H1 (cell line): ENCODE data around the gene SMU1. TPM values are rescaled to one million over a fixed set of nuclear protein-coding genes. Genes with fewer than 3 reads are reported as not detected.

Experiments used
- CTCF ChIA-PET: fragments of 300-600 bp; sonication (Branson Sonifier 250); formaldehyde crosslinking; loops from one replicate; lab custom pipeline; 2021; ENCODE audit not compliant: partially characterized antibody; lab: Charles Lee
- POLR2A ChIA-PET: fragments of 300-600 bp; sonication (Branson Sonifier 250); formaldehyde crosslinking; loops from one replicate; lab custom pipeline; 2021; ENCODE audit warnings: inconsistent platforms; ENCODE audit not compliant: partially characterized antibody; lab: Charles Lee
- DNase-seq, 2 experiments: peaks; one replicate each; pipeline versions ENCODE4 v3.0.0 to v3.0.0-alpha.2; 2010 to 2022; ENCODE audit warnings: low spot score in 2 of 2, low read depth in 1 of 2, mixed read lengths in 1 of 2
- FAIRE-seq: peaks from 2 replicates; lab custom pipeline; 2011; peaks lifted over from hg19 to GRCh38; lab: Jason Lieb, UNC
- H2AFZ ChIP-seq: 2 replicates; pipeline ENCODE4 v1.8.1; 2012; ENCODE audit warnings: low read length, inconsistent platforms
- H2AK5ac ChIP-seq: 2 replicates; pipeline ENCODE4 v1.6.1; 2013; ENCODE audit warnings: low read depth, low read length
- H2BK120ac ChIP-seq: replicated peaks from 2 replicates; pipeline ENCODE3; 2013; ENCODE audit warnings: low read depth, low read length, inconsistent platforms
- H2BK12ac ChIP-seq: 2 replicates; pipeline ENCODE4 v1.6.1; 2013; ENCODE audit warnings: low read depth, low read length
- H2BK15ac ChIP-seq: 2 replicates; pipeline ENCODE4 v1.6.1; 2013; ENCODE audit warnings: low read length
- H2BK20ac ChIP-seq: 2 replicates; pipeline ENCODE4 v1.6.1; 2013; ENCODE audit warnings: low read length
- H2BK5ac ChIP-seq: 2 replicates; pipeline ENCODE4 v1.6.1; 2013; ENCODE audit warnings: low read depth, low read length
- H3K14ac ChIP-seq: 2 replicates; pipeline ENCODE4 v1.6.1; 2013; ENCODE audit warnings: inconsistent platforms; ENCODE audit not compliant: insufficient read length
- H3K18ac ChIP-seq: 2 replicates; pipeline ENCODE4 v1.6.1; 2013; ENCODE audit warnings: low read length; ENCODE audit errors: extremely low read depth
- H3K23ac ChIP-seq: 2 replicates; pipeline ENCODE4 v1.6.1; 2013; ENCODE audit warnings: inconsistent platforms; ENCODE audit not compliant: insufficient read length
- H3K23me2 ChIP-seq: 2 replicates; pipeline ENCODE4 v1.6.1; 2013; ENCODE audit warnings: low read depth, low read length
- H3K27ac ChIP-seq: 2 replicates; pipeline ENCODE4 v1.6.1; 2011; ENCODE audit warnings: low read depth, low read length, inconsistent platforms
- H3K27me3 ChIP-seq, 4 experiments: replicated peaks in 1 of 4; 1 replicate in 1 of 4; 2 replicates in 3 of 4; pipeline versions ENCODE4 v1.6.1 to v1.8.1; 2011 to 2013; ENCODE audit warnings: low read length in 3 of 4, mild to moderate bottlenecking in 3 of 4, inconsistent platforms in 2 of 4, mixed read lengths in 2 of 4, moderate library complexity in 1 of 4; ENCODE audit not compliant: control insufficient read depth in 3 of 4, insufficient read depth in 3 of 4; ENCODE audit errors: extremely low read depth in 1 of 4
- H3K36me3 ChIP-seq, 4 experiments: 2 replicates each; pipeline versions ENCODE4 v1.6.1 to v1.8.1; 2011 to 2013; ENCODE audit warnings: mild to moderate bottlenecking in 4 of 4, low read length in 3 of 4, moderate library complexity in 2 of 4, control low read depth in 1 of 4, inconsistent platforms in 1 of 4; ENCODE audit not compliant: insufficient read depth in 4 of 4, control insufficient read depth in 2 of 4
- H3K4ac ChIP-seq: replicated peaks from 2 replicates; pipeline ENCODE3; 2013; ENCODE audit warnings: low read length, low read depth, mixed read lengths, inconsistent platforms; ENCODE audit not compliant: insufficient read length
- H3K4me1 ChIP-seq, 4 experiments: replicated peaks in 1 of 4; 1 replicate in 1 of 4; 2 replicates in 3 of 4; pipeline versions ENCODE4 v1.6.1 to v1.8.1; 2011 to 2013; ENCODE audit warnings: low read length in 3 of 4, inconsistent platforms in 2 of 4, mixed read lengths in 1 of 4; ENCODE audit not compliant: insufficient read depth in 4 of 4, control insufficient read depth in 3 of 4
- H3K4me2 ChIP-seq, 2 experiments: 2 replicates each; pipeline versions ENCODE4 v1.6.1 to v1.8.1; 2011 to 2013; ENCODE audit warnings: low read depth in 2 of 2, low read length in 2 of 2, control low read depth in 1 of 2, inconsistent platforms in 1 of 2, mild to moderate bottlenecking in 1 of 2; ENCODE audit not compliant: insufficient read depth in 1 of 2
- H3K4me3 ChIP-seq, 4 experiments: fragments of 200-600, 300-600 bp in 1 of 4; sonication (generic), shearing (Covaris generic), sonication (Bioruptor Twin) in 1 of 4; 2 replicates each; pipeline versions ENCODE4 v1.5.1 to v1.8.1; 2011 to 2016; ENCODE audit warnings: low read length in 4 of 4, low read depth in 3 of 4, control low read depth in 2 of 4, inconsistent platforms in 2 of 4, mild to moderate bottlenecking in 2 of 4, mixed read lengths in 1 of 4, moderate library complexity in 1 of 4; ENCODE audit not compliant: insufficient read depth in 2 of 4; ENCODE audit errors: extremely low read depth in 1 of 4
- H3K56ac ChIP-seq: replicated peaks from 2 replicates; pipeline ENCODE3; 2013; ENCODE audit warnings: low read depth, mild to moderate bottlenecking, mixed read lengths, low read length, inconsistent platforms; ENCODE audit not compliant: insufficient read length
- H3K79me1 ChIP-seq: 2 replicates; pipeline ENCODE4 v1.6.1; 2013; ENCODE audit warnings: low read depth, low read length, control low read depth
- H3K79me2 ChIP-seq, 2 experiments: 2 replicates each; pipeline versions ENCODE4 v1.6.1 to v1.8.1; 2012 to 2013; ENCODE audit warnings: low read length in 2 of 2, mild to moderate bottlenecking in 2 of 2, inconsistent platforms in 1 of 2; ENCODE audit not compliant: insufficient read depth in 2 of 2, control insufficient read depth in 1 of 2
- H3K9ac ChIP-seq, 4 experiments: replicated peaks in 1 of 4; 1 replicate in 1 of 4; 2 replicates in 3 of 4; pipeline versions ENCODE4 v1.6.1 to v1.8.1; 2011 to 2013; ENCODE audit warnings: low read depth in 3 of 4, low read length in 3 of 4, control low read depth in 2 of 4, mild to moderate bottlenecking in 2 of 4, moderate library complexity in 2 of 4, inconsistent platforms in 1 of 4; ENCODE audit errors: extremely low read depth in 1 of 4
- H3K9me3 ChIP-seq, 2 experiments: 2 replicates each; pipeline versions ENCODE4 v1.6.1 to v1.8.1; 2012 to 2013; ENCODE audit warnings: mild to moderate bottlenecking in 2 of 2, moderate library complexity in 2 of 2, control low read depth in 1 of 2, inconsistent platforms in 1 of 2, low read depth in 1 of 2, low read length in 1 of 2, mixed read lengths in 1 of 2; ENCODE audit not compliant: insufficient read depth in 2 of 2
- H4K20me1 ChIP-seq, 2 experiments: replicated peaks in 1 of 2; 2 replicates each; pipeline versions ENCODE3 to v1.8.1; 2011 to 2013; ENCODE audit warnings: inconsistent platforms in 2 of 2, low read length in 2 of 2, mild to moderate bottlenecking in 1 of 2; ENCODE audit not compliant: insufficient read depth in 2 of 2, control insufficient read depth in 1 of 2
- H4K5ac ChIP-seq: 2 replicates; pipeline ENCODE4 v1.6.1; 2013; ENCODE audit warnings: low read length, low read depth, mixed read lengths, inconsistent platforms; ENCODE audit not compliant: insufficient read length
- H4K8ac ChIP-seq: 2 replicates; pipeline ENCODE4 v1.8.0; 2013; ENCODE audit warnings: mild to moderate bottlenecking, moderate library complexity, low read length, inconsistent platforms; ENCODE audit not compliant: insufficient read depth; ENCODE audit errors: extremely low read depth
- H4K91ac ChIP-seq: replicated peaks from 2 replicates; pipeline ENCODE3; 2013; ENCODE audit warnings: low read length, mixed read lengths, inconsistent platforms; ENCODE audit not compliant: insufficient read length
- BACH1 ChIP-seq: IDR thresholded peaks from 2 replicates; pipeline ENCODE4 v1.6.1; 2012; ENCODE audit warnings: low read length, improper control_type of control experiment
- CBX8 ChIP-seq: fragments of 300-800, 300-1000 bp; sonication (generic); IDR thresholded peaks from 2 replicates; pipeline ENCODE4 v1.7.1; 2016; ENCODE audit warnings: low read depth, low read length, borderline replicate concordance
- CTBP2 ChIP-seq: IDR thresholded peaks from 2 replicates; pipeline ENCODE4 v1.7.0; 2011; ENCODE audit warnings: borderline replicate concordance, mild to moderate bottlenecking, moderate library complexity, mixed read lengths, low read length; ENCODE audit not compliant: insufficient read depth, insufficient read length
- EZH2 ChIP-seq: fragments of 200-600 bp; sonication (generic); IDR thresholded peaks from 2 replicates; pipeline ENCODE4 v1.7.1; 2012; ENCODE audit warnings: low read depth, mild to moderate bottlenecking, moderate library complexity, low read length, inconsistent platforms; ENCODE audit not compliant: severe bottlenecking
- HDAC2 ChIP-seq, 2 experiments: fragments of 300-600 bp in 1 of 2; sonication (generic) in 1 of 2; IDR thresholded peaks; 2 replicates each; pipeline ENCODE4 v1.6.1; 2011 to 2012; ENCODE audit warnings: low read depth in 2 of 2, low read length in 2 of 2, mild to moderate bottlenecking in 2 of 2, moderate library complexity in 2 of 2, borderline replicate concordance in 1 of 2, inconsistent platforms in 1 of 2
- JUND ChIP-seq: IDR thresholded peaks from 2 replicates; pipeline ENCODE4 v1.6.1; 2011; ENCODE audit warnings: mild to moderate bottlenecking, improper control_type of control experiment, low read length
- KDM4A ChIP-seq: IDR thresholded peaks from one replicate; pipeline ENCODE4 v1.7.1; 2012; ENCODE audit warnings: low read depth, mild to moderate bottlenecking, moderate library complexity, low read length, inconsistent platforms; ENCODE audit not compliant: severe bottlenecking
- MAFK ChIP-seq: IDR thresholded peaks from 2 replicates; pipeline ENCODE4 v1.6.1; 2012; ENCODE audit warnings: low read depth, mild to moderate bottlenecking, improper control_type of control experiment, low read length
- POLR2A ChIP-seq, 2 experiments: IDR thresholded peaks; 1 replicate in 1 of 2; 2 replicates in 1 of 2; pipeline ENCODE4 v1.6.1; 2011; ENCODE audit warnings: low read depth in 2 of 2, low read length in 2 of 2, mild to moderate bottlenecking in 2 of 2; ENCODE audit errors: control extremely low read depth in 1 of 2
- POLR2AphosphoS5 ChIP-seq: IDR thresholded peaks from 2 replicates; pipeline ENCODE4 v1.6.1; 2011; ENCODE audit warnings: low read depth, low read length
- RAD21 ChIP-seq, 2 experiments: IDR thresholded peaks in 1 of 2; conservative IDR thresholded peaks in 1 of 2; 2 replicates each; pipeline ENCODE4 v1.6.1; 2011; ENCODE audit warnings: low read depth in 2 of 2, low read length in 2 of 2, improper control_type of control experiment in 1 of 2, inconsistent platforms in 1 of 2, mild to moderate bottlenecking in 1 of 2, moderate library complexity in 1 of 2
- RBBP5 ChIP-seq: IDR thresholded peaks from 2 replicates; pipeline ENCODE4 v1.7.1; 2012; ENCODE audit warnings: low read depth, mild to moderate bottlenecking, inconsistent platforms, low read length, moderate library complexity, borderline replicate concordance
- TBP ChIP-seq: IDR thresholded peaks from 2 replicates; pipeline ENCODE4 v1.6.1; 2011; ENCODE audit warnings: low read depth, low read length, improper control_type of control experiment
- TCF12 ChIP-seq: IDR thresholded peaks from 2 replicates; pipeline ENCODE4 v1.6.1; 2011; ENCODE audit warnings: low read depth, mild to moderate bottlenecking, low read length
- ZNF274 ChIP-seq: IDR thresholded peaks from 2 replicates; pipeline ENCODE4 v1.7.0; 2012; ENCODE audit warnings: low read length, borderline replicate concordance; ENCODE audit errors: extremely low read depth
- WGBS, 2 experiments: shearing (Covaris generic) in 1 of 2; methylation state at CpG; one replicate each; pipeline versions ENCODE4 v1.1.6 to v1.1.7; 2013 to 2015; ENCODE audit warnings: low lambda C conversion rate in 2 of 2, mixed read lengths in 2 of 2, inconsistent platforms in 1 of 2, low coverage in 1 of 2, missing lambda C conversion rate in 1 of 2; ENCODE audit not compliant: insufficient replicate concordance in 2 of 2, insufficient coverage in 1 of 2, insufficient read length in 1 of 2; ENCODE audit errors: extremely low coverage in 1 of 2, missing lambda C conversion rate in 1 of 2; 5-methylcytosine and 5-hydroxymethylcytosine counted together
- polyA plus RNA-seq, 7 experiments: library from polyadenylated mRNA; depleted of rRNA in 3 of 7; stranded (reverse) in 5 of 7; unstranded in 2 of 7; fragments of >200 nt in 5 of 7; fragments of 200-250 nt in 2 of 7; gene quantifications; 1 replicate in 5 of 7; 2 replicates in 1 of 7; 4 replicates in 1 of 7; pipeline versions ENCODE4 v1.2.1 to v1.2.3, GENCODE V29; 2011 to 2013; ENCODE audit warnings: missing spikeins in 2 of 7, mixed read lengths in 2 of 7
- total RNA-seq: library from RNA; stranded (reverse); fragmentation: NEBNext Ultra II Directional; extraction: Animal tissue kit (Norgen Biotek cat#: 25700); gene quantifications from 2 replicates; pipeline ENCODE4 v1.2.1, GENCODE V29; 2021

The SMU1 gene
- total and polyA plus RNA-seq, 2 of the 8 experiments (the other 6 are each of a cell fraction or from before 2014, with no cell fraction given), result 8.4 to 26.0 TPM

DNA sequence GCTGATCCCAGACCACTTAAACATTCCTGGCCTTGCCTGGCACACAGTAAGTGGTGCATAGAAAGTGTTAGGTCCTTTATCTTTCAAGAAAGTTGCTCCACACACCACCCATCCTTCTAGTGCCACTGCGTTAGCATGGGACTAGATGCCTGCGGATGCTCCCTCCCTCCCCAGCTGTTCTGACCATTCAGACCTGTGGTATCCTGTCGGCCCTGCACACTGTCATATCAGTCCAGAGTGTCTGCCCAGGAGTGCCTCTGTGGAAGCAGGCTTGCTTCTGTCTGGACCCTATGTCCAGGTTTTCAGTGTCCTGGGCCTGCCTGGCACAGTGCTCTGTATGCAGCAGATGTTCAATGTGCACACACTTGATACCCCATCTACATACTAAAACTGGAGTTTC lies 38.3 kb upstream of the SMU1 start:
- 94% methylated on average over 3 of the region's 3 CpGs; no CpG with 5 or more reads in 1 of the 2 experiments for WGBS, 2 experiments
- FAIRE-seq (no peak), DNase-seq (no peak)
- Histone ChIP-seq H2AK5ac (no peak overlapping the region), H3K18ac (no peak overlapping the region), H3K56ac (no peak overlapping the region), H3K4me1 (peaks cover 0 to 4% (median 0%) of the 10 kb centered on the region in 4 experiments; a peak in 3 of 7 replicates), H2AFZ (no peak overlapping the region), H3K14ac (no peak overlapping the region), H3K9ac (no peak overlapping the region), H2BK120ac (no peak overlapping the region), H2BK20ac (no peak overlapping the region), H4K5ac (no peak overlapping the region), H2BK12ac (no peak overlapping the region), H4K8ac (no peak overlapping the region), H3K4ac (no peak overlapping the region), H4K91ac (no peak overlapping the region), H3K23me2 (no peaks in the 10 kb centered on the region), H3K27ac (no peak overlapping the region), H3K36me3 (no peaks in the 10 kb centered on the region), H3K79me1 (no peaks in the 10 kb centered on the region; the same call in 1 of the 2 replicates), H3K27me3 (no peaks in the 10 kb centered on the region), H3K9me3 (no peaks in the 10 kb centered on the region), H2BK15ac (no peak overlapping the region), H3K23ac (no peak overlapping the region), H3K4me3 (no peak overlapping the region), H2BK5ac (no peak overlapping the region), H3K4me2 (no peak overlapping the region), H4K20me1 (no peaks in the 10 kb centered on the region), H3K79me2 (no peaks in the 10 kb centered on the region)
- POLR2A ChIA-PET, result no interaction called here
- CTCF ChIA-PET, result interaction anchor here (1.0 kb wide), 1 partner anchor 8 kb away, joined by 3 read pairs; no protein-coding TSS in a partner anchor
- no peak for TF ChIP-seq TBP
- no peak for TF ChIP-seq CBX8
- TF ChIP-seq ZNF274, result no peak
- TF ChIP-seq RAD21 (IDR thresholded peaks at IDR 0.05 in 1 of 2, conservative IDR thresholded peaks at IDR 0.05 in 1 of 2; ENCODE audit: low read depth in 2 of 2, low read length in 2 of 2), result no peak
- no peak for TF ChIP-seq POLR2AphosphoS5
- TF ChIP-seq JUND, result no peak
- no peak for TF ChIP-seq CTBP2
- TF ChIP-seq MAFK, result no peak
- no peak for TF ChIP-seq HDAC2 (IDR thresholded peaks at IDR 0.05; ENCODE audit: borderline replicate concordance in 1 of 2, low read depth in 2 of 2, low read length in 2 of 2)
- no peak for TF ChIP-seq BACH1
- TF ChIP-seq POLR2A (IDR thresholded peaks at IDR 0.05; ENCODE audit: control extremely low read depth in 1 of 2, low read depth in 2 of 2, low read length in 2 of 2), result no peak
- no peak for TF ChIP-seq EZH2
- TF ChIP-seq RBBP5, result no peak
- TF ChIP-seq TCF12, result no peak
- TF ChIP-seq KDM4A, result no peak
